HepG2 (cell line): ENCODE results near the gene APEX1. TPM values are rescaled to one million over a fixed set of nuclear protein-coding genes. Genes with fewer than 3 reads are reported as not detected.

Experiments
- BCL6 ChIP-seq: IDR thresholded peaks from 2 replicates; pipeline ENCODE4 v1.6.1; 2016; ENCODE audit warnings: missing genetic modification reagents, missing compliant biosample characterization
- DZIP1 ChIP-seq: sonication (generic); formaldehyde crosslinking; IDR thresholded peaks from 2 replicates; pipeline ENCODE4 v1.5.0; 2020; ENCODE audit warnings: mild to moderate bottlenecking, missing genetic modification reagents
- NCOA2 ChIP-seq: sonication (generic); formaldehyde crosslinking; IDR thresholded peaks from 2 replicates; pipeline ENCODE4 v1.8.0; 2022; ENCODE audit warnings: inconsistent platforms
- PHF20 ChIP-seq: sonication (generic); formaldehyde crosslinking; IDR thresholded peaks from 2 replicates; pipeline ENCODE4 v1.5.0; 2020; ENCODE audit warnings: mild to moderate bottlenecking, missing genetic modification reagents
- SAP130 ChIP-seq: IDR thresholded peaks from 2 replicates; pipeline ENCODE4 v1.6.1; 2016; ENCODE audit warnings: low read depth
- SRY ChIP-seq: sonication (generic); formaldehyde crosslinking; IDR thresholded peaks from 2 replicates; pipeline ENCODE4 v1.8.0; 2022; ENCODE audit warnings: mild to moderate bottlenecking, missing genetic modification reagents
- TARDBP ChIP-seq: sonication (generic); formaldehyde crosslinking; IDR thresholded peaks from 2 replicates; pipeline ENCODE4 v1.8.0; 2022; ENCODE audit warnings: mild to moderate bottlenecking, missing genetic modification reagents
- ZNF138 ChIP-seq: sonication (generic); formaldehyde crosslinking; IDR thresholded peaks from 2 replicates; pipeline ENCODE4 v1.5.0; 2020; ENCODE audit warnings: mild to moderate bottlenecking, low read depth, missing genetic modification reagents
- ZNF354B ChIP-seq: sonication (generic); formaldehyde crosslinking; IDR thresholded peaks from 2 replicates; pipeline ENCODE4 v1.8.0; 2022; ENCODE audit warnings: mild to moderate bottlenecking, missing genetic modification reagents
- ZNF383 ChIP-seq: sonication (generic); formaldehyde crosslinking; IDR thresholded peaks from 2 replicates; pipeline ENCODE4 v1.4.0; 2020; ENCODE audit warnings: missing genetic modification reagents, mild to moderate bottlenecking, borderline replicate concordance
- ZNF44 ChIP-seq: sonication (generic); formaldehyde crosslinking; IDR thresholded peaks from 2 replicates; pipeline ENCODE4 v1.5.1; 2020; ENCODE audit warnings: mild to moderate bottlenecking, missing genetic modification reagents
- ZNF597 ChIP-seq: sonication (generic); formaldehyde crosslinking; IDR thresholded peaks from 2 replicates; pipeline ENCODE4 v1.5.0; 2020; ENCODE audit warnings: missing genetic modification reagents
- ZNF879 ChIP-seq: sonication (generic); formaldehyde crosslinking; IDR thresholded peaks from 2 replicates; pipeline ENCODE4 v1.8.1; 2023; ENCODE audit warnings: missing genetic modification reagents
- polyA plus RNA-seq, 8 experiments: library from polyadenylated mRNA; depleted of rRNA in 3 of 8; stranded (reverse) in 7 of 8; unstranded in 1 of 8; fragments of >200 nt; fragmentation: Illumina TruSeq in 4 of 8; extraction: Trizol in 4 of 8; gene quantifications; 2 replicates each; pipeline versions ENCODE4 v1.2.1 to v1.2.3, GENCODE V29; 2011 to 2016; ENCODE audit warnings: low read depth in 4 of 8, missing spikeins in 1 of 8, mixed read lengths in 1 of 8; ENCODE audit not compliant: insufficient read depth in 1 of 8
- total RNA-seq, 5 experiments: library from RNA; depleted of rRNA; stranded (reverse); fragments of >200 nt; fragmentation: Illumina TruSeq; extraction: Trizol; gene quantifications; 2 replicates each; pipeline ENCODE4 v1.2.3, GENCODE V29; 2016; ENCODE audit warnings: low read depth in 1 of 5
- TF ChIP-seq, protein P1 (sequence below): sonication (generic); formaldehyde crosslinking; IDR thresholded peaks from 2 replicates; pipeline ENCODE4 v1.4.0; 2020; ENCODE audit warnings: mild to moderate bottlenecking, missing genetic modification reagents, borderline replicate concordance
- TF ChIP-seq, protein P2 (sequence below): sonication (generic); formaldehyde crosslinking; IDR thresholded peaks from 2 replicates; pipeline ENCODE4 v1.4.0; 2020; ENCODE audit warnings: low read depth, mild to moderate bottlenecking, missing genetic modification reagents
- TF ChIP-seq, protein P3 (sequence below): sonication (generic); formaldehyde crosslinking; IDR thresholded peaks from 2 replicates; pipeline ENCODE4 v1.5.1; 2020; ENCODE audit warnings: mild to moderate bottlenecking, missing genetic modification reagents, borderline replicate concordance

APEX1 gene
- total and polyA plus RNA-seq, 2 of the 13 experiments (the other 11 are each of a cell fraction or from before 2014, with no cell fraction given) = 171 to 405 TPM

DNA sequence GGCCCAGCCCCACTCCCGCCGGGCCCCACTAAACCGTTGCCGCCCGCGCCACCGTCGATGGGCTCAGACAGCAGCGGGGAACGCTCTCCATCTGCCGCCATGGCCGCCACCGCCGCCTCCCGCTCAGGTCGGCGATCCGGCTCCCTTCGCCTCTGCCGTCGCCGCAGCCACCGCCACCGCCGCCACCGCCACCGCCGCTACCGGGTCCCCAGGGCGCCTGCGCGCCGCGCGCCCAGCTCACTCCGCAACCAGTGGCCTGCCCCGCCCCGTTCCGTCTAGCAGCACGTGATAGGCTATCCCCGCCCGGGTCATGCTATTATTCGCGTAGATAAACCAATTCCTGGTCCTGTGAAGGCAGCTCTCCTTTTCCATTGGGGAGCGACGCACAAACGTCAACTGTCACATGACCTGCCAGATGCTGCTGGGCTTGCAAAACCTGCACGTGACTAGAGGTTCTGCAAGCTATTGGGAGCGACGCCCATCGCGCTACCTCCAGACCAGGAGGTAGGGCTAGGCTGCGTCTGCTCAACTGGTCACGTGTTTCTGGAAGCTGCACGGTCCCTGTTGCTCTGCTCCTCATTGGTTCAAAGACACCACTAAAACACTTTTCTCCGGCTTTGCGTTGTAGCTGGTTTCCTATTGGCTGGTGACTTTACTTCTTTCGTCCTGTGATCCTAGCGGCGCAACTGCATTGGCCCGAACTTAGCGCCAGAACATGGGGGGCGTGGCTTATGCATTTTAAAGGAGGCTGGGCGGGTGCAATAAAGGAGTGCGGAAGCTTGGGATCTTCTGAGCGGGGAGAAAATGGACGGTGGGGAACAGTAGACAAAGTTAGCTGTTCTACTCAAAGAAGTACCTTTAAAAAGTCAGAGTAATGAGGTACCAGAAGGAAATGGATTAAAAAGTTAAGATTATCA is 6.5 kb downstream of the APEX1 start, which contains the start of gene PIP4P1 (continued):
- TF ChIP-seq, protein P1, sequence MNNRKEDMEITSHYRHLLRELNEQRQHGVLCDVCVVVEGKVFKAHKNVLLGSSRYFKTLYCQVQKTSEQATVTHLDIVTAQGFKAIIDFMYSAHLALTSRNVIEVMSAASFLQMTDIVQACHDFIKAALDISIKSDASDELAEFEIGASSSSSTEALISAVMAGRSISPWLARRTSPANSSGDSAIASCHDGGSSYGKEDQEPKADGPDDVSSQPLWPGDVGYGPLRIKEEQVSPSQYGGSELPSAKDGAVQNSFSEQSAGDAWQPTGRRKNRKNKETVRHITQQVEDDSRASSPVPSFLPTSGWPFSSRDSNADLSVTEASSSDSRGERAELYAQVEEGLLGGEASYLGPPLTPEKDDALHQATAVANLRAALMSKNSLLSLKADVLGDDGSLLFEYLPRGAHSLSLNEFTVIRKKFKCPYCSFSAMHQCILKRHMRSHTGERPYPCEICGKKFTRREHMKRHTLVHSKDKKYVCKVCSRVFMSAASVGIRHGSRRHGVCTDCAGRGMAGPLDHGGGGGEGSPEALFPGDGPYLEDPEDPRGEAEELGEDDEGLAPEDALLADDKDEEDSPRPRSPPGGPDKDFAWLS = no peak
- TF ChIP-seq ZNF138 (CRISPR knock-in tag) (peak; percentile 91; the same call in 1 of the 2 replicates), ZNF354B (no peak), SRY (CRISPR knock-in tag) (peak; percentile 89; the same call in 1 of the 2 replicates), ZNF597 (CRISPR knock-in tag) (no peak), SAP130 (peak; percentile 99), ZNF44 (CRISPR knock-in tag) (peak; percentile 64; the same call in 1 of the 2 replicates), ZNF879 (CRISPR knock-in tag) (peak; percentile 97), TARDBP (CRISPR knock-in tag) (peak; percentile 69; the same call in 1 of the 2 replicates), DZIP1 (peak; percentile 27), ZNF383 (CRISPR knock-in tag) (peak; percentile 94; the same call in 1 of the 2 replicates), BCL6 (CRISPR knock-in tag) (peak; percentile 68), NCOA2 (CRISPR knock-in tag) (peak; percentile 66; the same call in 1 of the 2 replicates), PHF20 (CRISPR knock-in tag) (peak; percentile 91)
- TF ChIP-seq, protein P2, sequence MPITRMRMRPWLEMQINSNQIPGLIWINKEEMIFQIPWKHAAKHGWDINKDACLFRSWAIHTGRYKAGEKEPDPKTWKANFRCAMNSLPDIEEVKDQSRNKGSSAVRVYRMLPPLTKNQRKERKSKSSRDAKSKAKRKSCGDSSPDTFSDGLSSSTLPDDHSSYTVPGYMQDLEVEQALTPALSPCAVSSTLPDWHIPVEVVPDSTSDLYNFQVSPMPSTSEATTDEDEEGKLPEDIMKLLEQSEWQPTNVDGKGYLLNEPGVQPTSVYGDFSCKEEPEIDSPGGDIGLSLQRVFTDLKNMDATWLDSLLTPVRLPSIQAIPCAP (CRISPR knock-in tag) = 0 out of 2 replicates have a peak, but pooled peaks have one; percentile 59
- TF ChIP-seq, protein P3, sequence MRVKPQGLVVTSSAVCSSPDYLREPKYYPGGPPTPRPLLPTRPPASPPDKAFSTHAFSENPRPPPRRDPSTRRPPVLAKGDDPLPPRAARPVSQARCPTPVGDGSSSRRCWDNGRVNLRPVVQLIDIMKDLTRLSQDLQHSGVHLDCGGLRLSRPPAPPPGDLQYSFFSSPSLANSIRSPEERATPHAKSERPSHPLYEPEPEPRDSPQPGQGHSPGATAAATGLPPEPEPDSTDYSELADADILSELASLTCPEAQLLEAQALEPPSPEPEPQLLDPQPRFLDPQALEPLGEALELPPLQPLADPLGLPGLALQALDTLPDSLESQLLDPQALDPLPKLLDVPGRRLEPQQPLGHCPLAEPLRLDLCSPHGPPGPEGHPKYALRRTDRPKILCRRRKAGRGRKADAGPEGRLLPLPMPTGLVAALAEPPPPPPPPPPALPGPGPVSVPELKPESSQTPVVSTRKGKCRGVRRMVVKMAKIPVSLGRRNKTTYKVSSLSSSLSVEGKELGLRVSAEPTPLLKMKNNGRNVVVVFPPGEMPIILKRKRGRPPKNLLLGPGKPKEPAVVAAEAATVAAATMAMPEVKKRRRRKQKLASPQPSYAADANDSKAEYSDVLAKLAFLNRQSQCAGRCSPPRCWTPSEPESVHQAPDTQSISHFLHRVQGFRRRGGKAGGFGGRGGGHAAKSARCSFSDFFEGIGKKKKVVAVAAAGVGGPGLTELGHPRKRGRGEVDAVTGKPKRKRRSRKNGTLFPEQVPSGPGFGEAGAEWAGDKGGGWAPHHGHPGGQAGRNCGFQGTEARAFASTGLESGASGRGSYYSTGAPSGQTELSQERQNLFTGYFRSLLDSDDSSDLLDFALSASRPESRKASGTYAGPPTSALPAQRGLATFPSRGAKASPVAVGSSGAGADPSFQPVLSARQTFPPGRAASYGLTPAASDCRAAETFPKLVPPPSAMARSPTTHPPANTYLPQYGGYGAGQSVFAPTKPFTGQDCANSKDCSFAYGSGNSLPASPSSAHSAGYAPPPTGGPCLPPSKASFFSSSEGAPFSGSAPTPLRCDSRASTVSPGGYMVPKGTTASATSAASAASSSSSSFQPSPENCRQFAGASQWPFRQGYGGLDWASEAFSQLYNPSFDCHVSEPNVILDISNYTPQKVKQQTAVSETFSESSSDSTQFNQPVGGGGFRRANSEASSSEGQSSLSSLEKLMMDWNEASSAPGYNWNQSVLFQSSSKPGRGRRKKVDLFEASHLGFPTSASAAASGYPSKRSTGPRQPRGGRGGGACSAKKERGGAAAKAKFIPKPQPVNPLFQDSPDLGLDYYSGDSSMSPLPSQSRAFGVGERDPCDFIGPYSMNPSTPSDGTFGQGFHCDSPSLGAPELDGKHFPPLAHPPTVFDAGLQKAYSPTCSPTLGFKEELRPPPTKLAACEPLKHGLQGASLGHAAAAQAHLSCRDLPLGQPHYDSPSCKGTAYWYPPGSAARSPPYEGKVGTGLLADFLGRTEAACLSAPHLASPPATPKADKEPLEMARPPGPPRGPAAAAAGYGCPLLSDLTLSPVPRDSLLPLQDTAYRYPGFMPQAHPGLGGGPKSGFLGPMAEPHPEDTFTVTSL (CRISPR knock-in tag) = 0 out of 2 replicates have a peak, but pooled peaks have one; percentile 14
